Activated CD8-positive, alpha-beta memory T cell treated with anti-CD3 and anti-CD28 coated beads, Interleukin-2, amount 50 U/mL, for 24 hours (primary cell): ENCODE results near the gene BRCA2.

Experiments
- DNase-seq: peaks from one replicate; pipeline ENCODE4 v3.0.0-alpha.2; 2020; ENCODE audit errors: extremely low read depth

The BRCA2 gene

DNA sequence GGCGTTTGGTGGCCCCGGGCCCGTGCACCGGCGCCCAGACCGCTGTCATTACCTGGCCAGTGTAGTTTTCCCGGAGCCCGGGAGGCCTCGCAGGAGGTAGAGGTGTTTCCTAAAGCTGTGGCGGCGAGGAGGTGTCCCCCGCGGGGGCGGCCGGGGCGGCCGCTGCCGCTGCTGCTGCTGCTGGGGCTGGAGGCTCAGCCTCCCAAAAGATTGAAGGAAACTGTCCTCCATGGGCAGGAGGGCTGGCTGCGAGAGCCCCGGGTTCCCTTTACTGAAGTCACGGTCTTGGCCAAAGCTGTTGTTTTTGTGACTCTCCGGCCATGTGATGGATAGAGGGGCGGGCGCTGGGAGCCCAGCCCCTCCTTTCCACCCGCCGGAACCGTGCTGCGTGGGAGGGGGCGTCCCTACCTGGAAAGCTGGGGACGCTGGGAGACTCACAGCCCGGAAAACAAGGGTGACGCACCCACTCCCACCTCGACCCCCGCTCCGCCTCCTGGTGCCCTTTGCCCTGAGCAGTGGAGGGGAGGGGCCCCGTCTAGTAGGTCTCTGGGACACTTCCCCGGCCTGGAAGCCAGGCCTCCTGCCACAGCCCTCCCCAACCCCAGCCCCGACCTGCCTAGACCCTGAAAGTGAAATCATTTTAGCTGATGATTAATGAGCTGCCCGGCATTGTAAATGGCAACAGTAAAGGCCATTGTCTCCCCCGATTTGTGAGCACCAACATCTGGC is 112.7 kb downstream of the BRCA2 start, which contains the start of gene N4BP2L1:
N4BP2L1 (minus strand) TSS at position 279 of the 729 bp plus-strand sequence; CDS start at position 231, 48 bp downstream.
- peak; percentile 63 for DNase-seq

DNA sequence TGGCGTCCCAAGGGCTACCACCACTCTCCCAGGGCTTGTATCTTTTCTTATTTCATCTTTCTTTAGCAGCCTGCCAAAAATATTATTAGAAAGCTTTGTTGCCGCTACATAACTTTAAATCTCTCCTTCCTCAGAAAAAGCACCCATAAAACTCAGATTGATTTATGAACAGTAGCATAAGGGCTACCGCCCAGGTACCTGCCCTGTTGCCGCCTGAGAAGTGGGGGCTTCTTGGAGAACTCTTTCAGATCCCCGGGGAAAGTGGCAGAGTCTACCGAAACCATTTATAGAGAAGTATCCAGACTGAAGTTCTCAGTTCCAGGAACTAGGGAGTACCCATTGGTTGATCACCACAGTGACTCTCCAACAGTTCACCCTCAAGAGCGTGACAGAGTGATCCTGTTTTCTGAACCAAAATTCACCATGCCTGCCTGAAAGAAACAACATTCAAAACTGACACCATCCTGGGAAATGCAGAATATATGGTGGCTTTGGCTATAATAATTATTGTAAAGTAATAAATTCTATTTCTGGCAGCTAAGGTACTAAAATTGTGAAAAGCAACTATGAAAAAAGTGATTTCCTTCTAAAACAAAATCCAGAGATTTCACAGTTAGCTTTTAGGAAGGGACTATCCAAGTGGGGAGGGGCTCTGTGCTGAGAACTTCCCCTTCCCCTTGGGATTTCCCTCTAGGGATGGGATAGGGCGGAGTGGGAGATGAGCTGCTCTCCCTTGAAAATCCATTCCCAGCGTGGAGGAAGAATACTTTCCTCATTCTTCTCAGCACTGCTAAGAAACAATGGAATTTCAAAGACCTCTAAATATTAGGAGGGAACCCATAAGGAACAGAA is 113.5 kb downstream of the BRCA2 start:
- DNase-seq: no peak

DNA sequence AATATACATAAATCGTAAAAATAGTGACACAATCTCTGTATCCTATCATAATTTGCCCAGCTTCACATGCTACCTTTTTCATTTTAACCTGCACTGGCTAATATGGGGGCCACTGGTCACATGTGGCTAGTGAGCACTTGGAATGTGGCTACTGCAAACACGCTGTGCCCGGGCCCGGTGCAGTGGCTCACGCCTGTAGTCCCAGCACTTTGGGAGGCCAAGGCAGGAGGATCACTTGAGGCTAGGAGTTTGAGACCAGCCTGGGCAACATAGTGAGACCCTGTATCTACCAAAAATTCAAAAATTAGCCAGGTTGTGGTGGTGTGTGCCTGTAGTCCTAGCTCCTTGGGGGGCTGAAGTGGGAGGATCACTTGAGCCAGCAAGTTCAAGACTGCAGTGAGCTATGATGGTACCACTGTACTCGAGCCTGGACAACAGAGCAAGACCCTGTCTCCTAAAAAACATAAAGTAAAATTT is 114.2 kb downstream of the BRCA2 start:
- DNase-seq: no peak

DNA sequence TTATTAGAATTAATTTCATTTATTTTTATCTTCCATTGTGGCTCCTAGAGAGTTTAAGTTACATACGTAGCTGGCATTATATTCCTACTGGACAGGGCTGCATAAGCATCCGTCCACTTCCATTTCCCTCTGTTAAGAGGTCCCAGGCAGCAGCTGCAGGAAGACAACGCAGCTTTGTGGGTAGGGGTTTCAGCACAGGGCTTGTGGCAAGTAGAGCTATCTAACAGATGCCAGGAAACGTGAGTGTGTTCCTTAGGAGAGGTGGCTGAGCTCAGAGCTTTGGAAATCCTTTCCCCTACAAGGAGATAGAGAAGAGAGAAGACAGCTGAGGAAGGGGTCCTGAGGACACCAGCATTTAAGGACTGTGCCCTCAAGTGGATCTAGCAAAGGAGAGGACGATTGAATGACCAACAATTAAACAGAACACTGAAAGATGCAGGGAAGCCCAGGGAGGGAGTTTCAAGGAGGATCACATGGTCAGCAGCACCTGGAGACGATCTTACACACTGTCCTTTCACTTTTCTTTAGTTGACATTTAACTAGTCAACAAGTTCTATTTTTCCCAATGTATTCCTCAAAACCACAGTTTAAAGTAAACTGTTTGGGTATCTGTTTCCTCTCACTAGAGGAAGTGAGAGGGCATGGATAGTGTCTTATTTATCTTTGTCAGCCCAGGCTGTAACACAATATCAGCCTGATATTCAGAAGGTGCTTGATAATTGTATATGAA is 114.9 kb downstream of the BRCA2 start:
- no peak for DNase-seq

DNA sequence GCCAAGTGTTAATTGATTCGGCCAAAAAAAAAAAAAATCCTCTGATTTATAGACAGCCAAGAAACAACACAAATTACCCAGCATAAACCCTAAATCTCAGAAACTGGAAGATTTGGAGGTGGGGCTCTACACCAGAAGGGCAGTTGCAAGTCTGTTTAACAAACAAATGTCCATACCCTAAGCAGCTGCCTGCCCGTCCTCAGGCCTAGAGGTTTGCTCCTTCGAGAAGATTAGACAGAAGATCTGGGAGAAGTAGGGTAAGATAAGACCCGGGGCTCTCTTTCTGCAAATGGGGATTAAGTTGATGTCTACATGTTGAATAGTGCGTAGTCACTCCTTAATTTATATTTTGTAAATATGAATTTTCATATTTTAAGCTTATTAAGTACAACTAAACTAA is 116.1 kb downstream of the BRCA2 start:
- DNase-seq: no peak

DNA sequence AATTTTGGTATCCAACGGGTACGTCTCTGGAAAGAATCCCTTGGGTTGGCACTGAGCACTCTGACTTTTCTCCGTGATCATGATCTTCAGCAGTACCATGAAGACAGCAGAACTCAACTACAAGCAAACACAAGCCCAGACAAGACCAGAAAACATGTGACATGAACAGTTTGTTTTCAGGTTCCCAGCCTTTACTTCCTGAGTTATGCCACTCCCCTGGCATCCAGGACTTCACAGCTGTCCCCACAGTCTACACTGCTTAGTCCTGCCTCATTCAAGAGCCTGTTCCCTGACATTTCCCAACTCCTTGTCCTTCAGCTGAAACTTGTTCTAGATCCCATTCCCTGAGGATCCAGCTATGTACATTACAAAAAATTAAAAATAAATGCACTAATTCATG is 117.5 kb downstream of the BRCA2 start:
- no peak for DNase-seq

DNA sequence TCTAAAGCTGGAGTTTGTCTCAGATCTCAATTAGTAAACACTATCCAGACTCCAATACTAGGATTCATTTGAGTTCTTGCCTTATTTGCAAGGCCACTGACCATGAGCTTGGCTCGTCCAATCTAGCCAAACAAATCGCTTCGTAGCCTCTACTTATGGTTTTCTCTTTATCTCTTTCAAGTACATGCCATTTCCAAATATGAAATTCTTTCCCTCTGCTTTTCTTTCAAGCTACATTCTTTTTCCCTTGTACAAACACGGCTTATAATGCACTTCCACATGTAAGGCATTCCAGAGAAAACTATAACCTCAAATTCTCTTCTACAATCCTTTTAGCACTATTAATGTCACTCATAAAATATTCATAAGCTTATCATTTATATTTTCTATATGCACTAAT is 123.6 kb downstream of the BRCA2 start:
- no peak for DNase-seq

DNA sequence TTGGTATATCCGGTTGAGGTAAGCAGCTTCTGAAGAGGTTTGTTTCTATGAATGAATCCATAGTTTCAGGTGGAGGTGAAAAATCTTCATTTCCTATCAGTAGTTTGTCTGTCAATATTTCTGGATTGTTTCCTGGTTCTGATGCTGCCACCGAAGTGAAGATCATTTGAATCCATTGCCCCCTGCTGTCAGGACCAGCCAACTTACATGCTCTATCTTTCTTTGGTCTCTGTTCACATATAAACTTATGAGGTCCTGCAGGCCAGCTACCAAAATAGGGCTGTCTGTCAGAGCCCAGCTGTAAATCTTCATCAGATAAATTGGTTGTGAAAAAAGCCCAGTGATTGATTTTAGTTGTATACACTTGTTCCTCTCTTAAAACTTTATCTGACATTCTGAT is 127.8 kb downstream of the BRCA2 start:
- no peak for DNase-seq

DNA sequence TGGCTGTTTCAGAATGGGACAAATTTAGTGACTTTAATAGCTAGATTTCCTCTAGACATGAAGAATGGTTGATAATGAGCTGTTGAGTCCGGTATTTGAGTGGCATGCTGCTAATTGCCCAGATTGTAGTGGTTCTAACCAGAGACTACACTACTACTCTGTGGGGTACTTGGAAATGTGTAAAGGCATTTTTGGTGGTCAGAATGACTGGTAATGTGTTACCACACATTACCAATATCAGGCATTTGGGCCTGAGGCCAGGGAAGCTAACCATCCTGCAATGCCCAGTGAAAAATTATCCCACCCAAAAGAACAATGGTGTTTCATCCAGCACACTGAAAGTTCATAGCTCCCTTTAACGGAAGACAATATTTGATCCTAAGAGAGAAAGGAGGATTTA is 130.2 kb downstream of the BRCA2 start:
- DNase-seq: no peak

DNA sequence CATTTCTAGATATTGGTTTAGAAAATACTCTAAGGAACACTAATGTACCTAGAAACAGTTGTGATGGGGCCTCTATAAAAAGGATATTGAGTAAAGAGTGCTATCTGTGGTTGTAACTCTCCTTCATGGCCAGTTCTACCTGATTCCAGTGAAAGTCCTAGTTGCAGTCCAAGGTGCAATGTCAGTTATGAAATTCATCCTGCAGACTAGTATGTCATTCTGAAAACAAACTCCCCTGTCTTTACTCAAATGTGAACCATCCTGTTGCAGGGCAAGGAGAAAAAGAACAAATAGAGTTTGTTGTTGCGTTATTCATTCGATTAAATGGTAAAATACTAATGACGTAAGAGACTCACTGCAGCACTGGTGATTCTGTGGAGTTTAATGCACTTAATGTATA is 130.9 kb downstream of the BRCA2 start:
- DNase-seq: no peak

DNA sequence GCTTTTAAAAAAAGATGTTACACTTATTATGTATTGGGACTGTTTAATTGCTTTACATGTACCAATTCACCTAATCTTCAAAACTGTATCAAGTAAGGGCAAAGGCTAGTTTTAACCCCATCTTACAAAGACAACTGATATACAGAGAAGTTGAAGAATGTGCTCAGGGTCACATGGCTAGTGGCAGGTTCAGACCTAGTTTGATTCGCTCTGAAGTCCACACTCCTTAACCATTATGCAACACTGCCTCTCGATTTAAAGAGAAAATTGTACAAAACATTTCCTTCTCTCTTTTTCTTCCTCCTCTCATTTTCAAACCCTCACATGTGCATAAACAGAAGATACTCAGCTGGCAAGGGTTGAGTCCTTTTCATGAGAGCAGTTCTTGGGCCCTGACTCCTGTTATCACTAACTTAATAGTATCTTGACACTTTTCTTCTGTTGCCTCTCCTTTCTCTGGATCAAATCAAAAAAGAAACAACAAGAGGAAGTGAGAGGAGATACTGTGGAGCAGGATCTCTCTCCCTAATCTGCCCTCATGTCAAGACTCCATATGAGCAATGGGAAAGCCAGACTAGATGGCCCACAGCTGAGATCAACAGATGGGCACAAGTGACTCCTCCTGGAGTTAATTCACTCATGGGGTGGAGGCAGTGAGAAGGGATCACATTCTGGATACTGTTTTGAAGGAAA is 131.6 kb downstream of the BRCA2 start:
- DNase-seq: no peak

DNA sequence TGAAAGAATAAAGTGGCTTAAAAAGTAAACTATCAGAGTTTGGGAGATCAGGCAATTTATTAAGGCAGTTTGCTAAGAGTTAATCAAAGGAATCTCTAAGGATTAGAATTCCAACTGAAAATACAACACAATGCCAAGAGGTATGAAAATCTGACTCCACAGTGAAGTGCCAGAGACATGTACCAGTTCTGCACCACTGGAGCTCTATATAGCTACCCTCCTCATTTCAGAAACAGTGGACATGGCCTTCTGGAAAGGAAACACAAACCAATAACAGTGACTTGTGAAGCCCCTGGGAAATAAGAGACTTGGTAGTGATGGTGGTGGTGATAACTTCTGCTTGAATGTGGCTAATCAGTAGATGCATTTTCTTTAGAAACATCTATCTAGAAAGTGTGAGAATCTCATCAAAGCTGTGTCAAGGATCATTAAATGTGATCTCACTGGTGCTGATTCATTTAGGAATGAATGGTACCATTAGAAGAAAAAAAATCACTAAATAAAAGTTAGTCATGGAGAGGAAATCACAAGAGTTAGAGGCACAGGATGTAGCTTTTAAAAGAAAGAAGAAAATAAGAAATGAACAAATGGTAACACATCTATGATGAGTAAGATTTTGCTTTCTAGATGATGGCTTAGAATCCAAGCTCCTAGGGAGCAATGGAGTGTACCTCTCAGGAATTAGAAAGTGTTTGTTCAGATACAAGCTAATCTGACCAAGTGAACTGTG is 132.8 kb downstream of the BRCA2 start:
- DNase-seq: no peak

DNA sequence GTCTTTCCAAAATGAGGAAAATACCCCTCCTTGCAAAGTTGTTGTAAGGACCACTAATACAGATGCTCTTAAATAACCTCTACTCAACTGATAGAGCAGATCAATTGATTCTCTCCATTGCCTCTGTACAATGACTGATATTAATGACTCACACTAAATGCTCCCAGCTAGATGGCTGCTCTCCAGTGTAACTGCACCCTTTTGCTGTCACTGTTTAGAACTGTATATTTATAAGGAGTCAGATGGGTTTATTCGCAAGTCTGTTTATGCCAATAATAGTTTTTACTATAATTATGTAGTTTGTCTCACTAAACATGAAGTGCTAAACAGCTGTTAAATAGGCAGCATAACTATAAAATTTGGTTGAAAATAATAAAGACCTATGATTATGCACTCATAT is 133.7 kb downstream of the BRCA2 start:
- DNase-seq: no peak
